Measurements from ENCODE around the gene UFSP1. TPM values are rescaled to one million over a fixed set of nuclear protein-coding genes. Genes with fewer than 3 reads are reported as not detected.

UFSP1 gene
- total RNA-seq, 1 donor, result 3.3 TPM

Small RNA genes lying within 50 kb of the gene (small RNA-seq; reads per million reads assigned to genes)
- not detected for gene RN7SL549P
- not detected for gene RPS29P15

Other genes starting within 250 kb of the UFSP1 start
- gene TFR2, start 248.2 kb downstream of the UFSP1 start, total RNA-seq (ENCODE audit: low replicate concordance), result 0.08 and 1.2 TPM in 2 replicates
- not detected in 2 replicates for gene ACTL6B, start 233.3 kb downstream of the UFSP1 start, total RNA-seq (ENCODE audit: low replicate concordance)
- gene GNB2, start 216.0 kb downstream of the UFSP1 start, total RNA-seq (ENCODE audit: low replicate concordance), result 38.5 and 89.1 TPM in 2 replicates
- gene GIGYF1, start 195.5 kb downstream of the UFSP1 start, total RNA-seq (ENCODE audit: low replicate concordance), result 20.7 and 39.1 TPM in 2 replicates
- gene POP7, start 183.6 kb downstream of the UFSP1 start, total RNA-seq (ENCODE audit: low replicate concordance), result 17.8 and 32.4 TPM in 2 replicates
- not detected in 2 replicates for gene EPO, start 169.2 kb downstream of the UFSP1 start, total RNA-seq (ENCODE audit: low replicate concordance)
- not detected in 2 replicates for gene ZAN, start 156.1 kb downstream of the UFSP1 start, total RNA-seq (ENCODE audit: low replicate concordance)
- 24.9 and 37.9 TPM in 2 replicates for gene EPHB4, start 62.2 kb downstream of the UFSP1 start, total RNA-seq (ENCODE audit: low replicate concordance)
- 13.9 and 14.3 TPM in 2 replicates for gene SLC12A9, start 37.0 kb downstream of the UFSP1 start, total RNA-seq (ENCODE audit: low replicate concordance)
- gene TRIP6, start 22.3 kb downstream of the UFSP1 start, total RNA-seq (ENCODE audit: low replicate concordance), result 71.4 and 81.3 TPM in 2 replicates
- gene SRRT, start 14.6 kb downstream of the UFSP1 start, total RNA-seq (ENCODE audit: low replicate concordance), result 25.3 and 41.2 TPM in 2 replicates
- 0.16 TPM in 1 of 2 replicates, not detected in the other for gene ACHE, start 6.2 kb upstream of the UFSP1 start, total RNA-seq (ENCODE audit: low replicate concordance)
- gene MUC3A, start 59.8 kb upstream of the UFSP1 start, total RNA-seq (ENCODE audit: low replicate concordance), result 0.16 TPM in 1 of 2 replicates, not detected in the other
- gene MUC12, start 79.8 kb upstream of the UFSP1 start, total RNA-seq (ENCODE audit: low replicate concordance), result not detected in 2 replicates
- not detected in 2 replicates for gene MUC17, start 130.4 kb upstream of the UFSP1 start, total RNA-seq (ENCODE audit: low replicate concordance)
- gene TRIM56, start 195.8 kb upstream of the UFSP1 start, total RNA-seq (ENCODE audit: low replicate concordance), result 10.0 and 17.2 TPM in 2 replicates
- 23.1 and 341 TPM in 2 replicates for gene SERPINE1, start 237.4 kb upstream of the UFSP1 start, total RNA-seq (ENCODE audit: low replicate concordance)